Nephron progenitor cell (in vitro differentiated cells): ENCODE measurements around the gene SAAL1.

Experiments used
- DNase-seq: peaks from one replicate; pipeline ENCODE4 v3.0.0; 2021
- H3K27ac Mint-ChIP-seq: 2 replicates; pipeline ENCODE4 v1.8.0; 2021; ENCODE audit warnings: mild to moderate bottlenecking, moderate library complexity, mixed read lengths
- H3K27me3 Mint-ChIP-seq: 2 replicates; pipeline ENCODE4 v1.8.0; 2021; ENCODE audit warnings: mild to moderate bottlenecking, low read depth, mixed read lengths; ENCODE audit not compliant: poor library complexity
- H3K36me3 Mint-ChIP-seq: 2 replicates; pipeline ENCODE4 v1.8.0; 2021; ENCODE audit warnings: low read depth, mixed read lengths
- H3K4me1 Mint-ChIP-seq: 2 replicates; pipeline ENCODE4 v1.8.0; 2021; ENCODE audit warnings: mixed read lengths
- H3K4me3 Mint-ChIP-seq: 2 replicates; pipeline ENCODE4 v1.8.0; 2021; ENCODE audit warnings: mild to moderate bottlenecking, moderate library complexity, mixed read lengths
- H3K9me3 Mint-ChIP-seq: 2 replicates; pipeline ENCODE4 v1.8.0; 2021; ENCODE audit warnings: mild to moderate bottlenecking, moderate library complexity, mixed read lengths
- TF ChIP-seq, protein P1 (sequence below): fragments of 200-600 bp; sonication (generic); IDR thresholded peaks from 2 replicates; pipeline ENCODE4 v1.5.0; 2021; ENCODE audit warnings: antibody characterized with exemption

The SAAL1 gene

DNA sequence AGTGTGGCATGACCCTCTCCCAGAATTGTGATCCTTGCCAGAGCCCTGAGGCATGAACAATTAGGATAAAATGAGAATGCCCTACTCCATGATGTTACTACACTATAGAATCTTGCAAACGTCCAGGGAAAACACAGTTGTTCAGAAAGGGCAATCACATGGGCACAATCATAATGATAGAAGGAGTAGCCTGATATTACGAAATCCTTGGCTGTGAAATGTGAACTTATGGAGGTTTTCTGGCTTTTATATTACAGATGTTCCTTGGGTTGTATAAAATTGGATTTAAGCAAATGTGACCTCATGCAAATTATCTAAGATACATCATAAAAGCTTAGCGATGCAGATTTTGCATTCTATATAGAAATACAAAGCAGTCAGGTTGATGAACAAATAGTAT, 30.4 kb downstream of the SAAL1 start:
- TF ChIP-seq, protein P1, sequence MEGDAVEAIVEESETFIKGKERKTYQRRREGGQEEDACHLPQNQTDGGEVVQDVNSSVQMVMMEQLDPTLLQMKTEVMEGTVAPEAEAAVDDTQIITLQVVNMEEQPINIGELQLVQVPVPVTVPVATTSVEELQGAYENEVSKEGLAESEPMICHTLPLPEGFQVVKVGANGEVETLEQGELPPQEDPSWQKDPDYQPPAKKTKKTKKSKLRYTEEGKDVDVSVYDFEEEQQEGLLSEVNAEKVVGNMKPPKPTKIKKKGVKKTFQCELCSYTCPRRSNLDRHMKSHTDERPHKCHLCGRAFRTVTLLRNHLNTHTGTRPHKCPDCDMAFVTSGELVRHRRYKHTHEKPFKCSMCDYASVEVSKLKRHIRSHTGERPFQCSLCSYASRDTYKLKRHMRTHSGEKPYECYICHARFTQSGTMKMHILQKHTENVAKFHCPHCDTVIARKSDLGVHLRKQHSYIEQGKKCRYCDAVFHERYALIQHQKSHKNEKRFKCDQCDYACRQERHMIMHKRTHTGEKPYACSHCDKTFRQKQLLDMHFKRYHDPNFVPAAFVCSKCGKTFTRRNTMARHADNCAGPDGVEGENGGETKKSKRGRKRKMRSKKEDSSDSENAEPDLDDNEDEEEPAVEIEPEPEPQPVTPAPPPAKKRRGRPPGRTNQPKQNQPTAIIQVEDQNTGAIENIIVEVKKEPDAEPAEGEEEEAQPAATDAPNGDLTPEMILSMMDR = no peak
- Mint-ChIP-seq H3K27me3 (no peaks in the 10 kb centered on the region), H3K9me3 (no peaks in the 10 kb centered on the region), H3K4me1 (no peaks in the 10 kb centered on the region), H3K36me3 (peaks cover 23% of the 10 kb centered on the region), H3K27ac (no peak overlapping the region), H3K4me3 (no peak overlapping the region)
- no peak for DNase-seq

DNA sequence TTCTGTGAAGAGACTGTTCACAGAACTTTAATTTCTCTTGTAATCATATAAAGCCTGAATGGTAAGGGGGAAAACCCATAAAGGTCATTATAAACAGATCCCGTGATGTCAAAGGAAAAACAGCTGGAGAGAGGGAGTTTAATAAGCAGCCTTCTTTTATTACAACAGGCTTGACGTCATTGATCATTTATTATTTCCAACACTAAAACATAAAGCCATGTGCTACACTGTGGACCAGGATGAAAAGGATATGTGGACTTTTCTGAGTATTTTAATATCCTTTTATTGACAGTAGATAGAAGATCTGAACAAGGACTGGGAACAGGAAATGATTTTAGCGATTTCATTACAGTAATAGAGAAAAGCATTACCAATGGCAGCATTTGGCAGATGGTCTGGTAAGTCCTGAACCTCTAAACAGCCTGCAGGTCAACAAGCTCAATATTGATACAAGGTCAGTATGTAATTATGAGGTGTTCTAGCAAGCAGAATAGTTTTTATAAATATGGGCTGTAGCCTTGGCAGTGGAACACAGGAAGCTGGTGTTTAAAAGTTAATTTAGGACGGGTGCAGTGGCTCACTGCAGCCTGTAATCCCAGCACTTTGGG, 34.7 kb downstream of the SAAL1 start:
- no peaks in the 10 kb centered on the region for H3K27me3 Mint-ChIP-seq
- H3K4me3 Mint-ChIP-seq = no peak overlapping the region
- TF ChIP-seq, protein P1 = no peak
- no peak overlapping the region for H3K27ac Mint-ChIP-seq
- no peak for DNase-seq
- H3K9me3 Mint-ChIP-seq = no peaks in the 10 kb centered on the region
- no peaks in the 10 kb centered on the region for H3K4me1 Mint-ChIP-seq
- no peaks in the 10 kb centered on the region for H3K36me3 Mint-ChIP-seq

GRCh38 chr11:18067372-18067771, 38.5 kb downstream of the SAAL1 start:
- TF ChIP-seq, protein P1 = no peak
- no peak overlapping the region for H3K4me3 Mint-ChIP-seq
- no peaks in the 10 kb centered on the region for H3K9me3 Mint-ChIP-seq
- no peaks in the 10 kb centered on the region for H3K36me3 Mint-ChIP-seq
- no peaks in the 10 kb centered on the region for H3K4me1 Mint-ChIP-seq
- H3K27ac Mint-ChIP-seq = no peak overlapping the region
- no peaks in the 10 kb centered on the region for H3K27me3 Mint-ChIP-seq
- DNase-seq = no peak

GRCh38 chr11:18066626-18067025, 39.3 kb downstream of the SAAL1 start:
- H3K9me3 Mint-ChIP-seq = no peaks in the 10 kb centered on the region
- no peak overlapping the region for H3K4me3 Mint-ChIP-seq
- H3K27me3 Mint-ChIP-seq = no peaks in the 10 kb centered on the region
- TF ChIP-seq, protein P1 = no peak
- no peaks in the 10 kb centered on the region for H3K36me3 Mint-ChIP-seq
- H3K27ac Mint-ChIP-seq = no peak overlapping the region
- DNase-seq = no peak
- H3K4me1 Mint-ChIP-seq = no peaks in the 10 kb centered on the region

GRCh38 chr11:18065572-18065971, 40.3 kb downstream of the SAAL1 start:
- Mint-ChIP-seq H3K4me3 (no peak overlapping the region), H3K4me1 (no peaks in the 10 kb centered on the region), H3K27me3 (no peaks in the 10 kb centered on the region), H3K9me3 (no peaks in the 10 kb centered on the region), H3K27ac (no peak overlapping the region), H3K36me3 (no peaks in the 10 kb centered on the region)
- TF ChIP-seq, protein P1 = no peak
- DNase-seq = no peak

GRCh38 chr11:18064450-18065054, 41.3 kb downstream of the SAAL1 start:
- Mint-ChIP-seq H3K9me3 (no peaks in the 10 kb centered on the region), H3K27me3 (no peaks in the 10 kb centered on the region), H3K4me3 (no peak overlapping the region), H3K27ac (no peak overlapping the region), H3K4me1 (no peaks in the 10 kb centered on the region), H3K36me3 (no peaks in the 10 kb centered on the region)
- TF ChIP-seq, protein P1 = no peak
- DNase-seq = no peak
